ENCODE measurements around the gene SSR3.

DNA sequence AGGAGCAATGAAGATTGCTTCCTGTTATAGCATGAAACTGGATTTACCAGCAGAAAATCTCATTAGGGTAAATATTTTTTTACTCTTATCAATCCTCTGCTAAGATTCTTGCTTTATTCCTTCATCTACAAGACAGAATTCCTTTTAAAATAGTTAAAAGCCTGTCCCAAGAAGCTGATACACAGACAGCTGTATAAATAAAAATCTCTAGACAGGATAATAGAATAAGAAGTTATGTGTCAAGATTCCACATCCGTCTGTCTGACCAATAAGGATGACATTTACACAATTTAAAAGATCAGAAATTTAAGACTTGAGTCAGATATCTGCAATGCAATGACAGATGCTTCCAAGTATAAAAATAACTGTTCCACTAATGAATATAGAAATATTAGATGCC is 57.6 kb downstream of the SSR3 start:
- TF ChIP-seq POLR2AphosphoS5 (IDR thresholded peaks at IDR 0.05): no peak
- no peak for TF ChIP-seq POLR2A (IDR thresholded peaks at IDR 0.05)
- TF ChIP-seq EP300 (IDR thresholded peaks at IDR 0.05): no peak

All from stomach (tissue), 4 donors.